ENCODE data around the gene KRT31. TPM values are rescaled to one million over a fixed set of nuclear protein-coding genes. Genes with fewer than 3 reads are reported as not detected.
"Not testable (repeated sequence)": the region's sequence is repeated elsewhere in the genome, so short reads cannot be mapped to it uniquely, and the experiment has no call there.

KRT31 gene
- polyA plus RNA-seq, 2 of the 4 experiments (the other 2 are of a cell fraction) = not detected

GRCh38 chr17:41429667-41430066 lies 32.3 kb upstream of the KRT31 start (continued):
- TF ChIP-seq HOXA7 (CRISPR knock-in tag; IDR thresholded peaks at IDR 0.05) (no peak), EP300 (IDR thresholded peaks at IDR 0.05) (no peak)

- DNase-seq (ENCODE audit: low read depth in 1 of 2, low spot score in 1 of 2) (no peak), FAIRE-seq (no peak), ATAC-seq (0 out of 6 replicates have a peak, but pooled peaks of 1 of the 2 experiments have one; percentile 59)
- Histone ChIP-seq H3K4me1 (no peaks in the 10 kb centered on the region), H3K9me3 (no peaks in the 10 kb centered on the region), H3K4me2 (no peak overlapping the region), H3K27ac (no peak overlapping the region), H3K4me3 (no peak overlapping the region)
- CTCF ChIA-PET = interaction anchor here (1.3 to 1.4 kb wide), 2 partner anchors 11 to 220 kb away, joined by 3 to 5 read pairs; no protein-coding TSS in a partner anchor
- 57% methylated on average over 4 of the region's 4 CpGs for WGBS (ENCODE audit: missing lambda C conversion rate)
- POLR2A ChIA-PET = no interaction called here
- TF ChIP-seq FOSL2 (IDR thresholded peaks at IDR 0.05) (no peak), FOSL2 (CRISPR knock-in tag; IDR thresholded peaks at IDR 0.05) (peak; percentile 39; the same call in 1 of the 2 replicates), TP53 (CRISPR knock-in tag; IDR thresholded peaks at IDR 0.05) (no peak)
- TF ChIP-seq, protein P1, sequence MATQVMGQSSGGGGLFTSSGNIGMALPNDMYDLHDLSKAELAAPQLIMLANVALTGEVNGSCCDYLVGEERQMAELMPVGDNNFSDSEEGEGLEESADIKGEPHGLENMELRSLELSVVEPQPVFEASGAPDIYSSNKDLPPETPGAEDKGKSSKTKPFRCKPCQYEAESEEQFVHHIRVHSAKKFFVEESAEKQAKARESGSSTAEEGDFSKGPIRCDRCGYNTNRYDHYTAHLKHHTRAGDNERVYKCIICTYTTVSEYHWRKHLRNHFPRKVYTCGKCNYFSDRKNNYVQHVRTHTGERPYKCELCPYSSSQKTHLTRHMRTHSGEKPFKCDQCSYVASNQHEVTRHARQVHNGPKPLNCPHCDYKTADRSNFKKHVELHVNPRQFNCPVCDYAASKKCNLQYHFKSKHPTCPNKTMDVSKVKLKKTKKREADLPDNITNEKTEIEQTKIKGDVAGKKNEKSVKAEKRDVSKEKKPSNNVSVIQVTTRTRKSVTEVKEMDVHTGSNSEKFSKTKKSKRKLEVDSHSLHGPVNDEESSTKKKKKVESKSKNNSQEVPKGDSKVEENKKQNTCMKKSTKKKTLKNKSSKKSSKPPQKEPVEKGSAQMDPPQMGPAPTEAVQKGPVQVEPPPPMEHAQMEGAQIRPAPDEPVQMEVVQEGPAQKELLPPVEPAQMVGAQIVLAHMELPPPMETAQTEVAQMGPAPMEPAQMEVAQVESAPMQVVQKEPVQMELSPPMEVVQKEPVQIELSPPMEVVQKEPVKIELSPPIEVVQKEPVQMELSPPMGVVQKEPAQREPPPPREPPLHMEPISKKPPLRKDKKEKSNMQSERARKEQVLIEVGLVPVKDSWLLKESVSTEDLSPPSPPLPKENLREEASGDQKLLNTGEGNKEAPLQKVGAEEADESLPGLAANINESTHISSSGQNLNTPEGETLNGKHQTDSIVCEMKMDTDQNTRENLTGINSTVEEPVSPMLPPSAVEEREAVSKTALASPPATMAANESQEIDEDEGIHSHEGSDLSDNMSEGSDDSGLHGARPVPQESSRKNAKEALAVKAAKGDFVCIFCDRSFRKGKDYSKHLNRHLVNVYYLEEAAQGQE (IDR thresholded peaks at IDR 0.05) = no peak
These were observed 31.3 kb upstream of the KRT31 start for GRCh38 chr17:41428591-41429291.

- TF ChIP-seq NPAS2 (CRISPR knock-in tag; IDR thresholded peaks at IDR 0.05; ENCODE audit: borderline replicate concordance) (no peak), RAD21 (conservative IDR thresholded peaks at IDR 0.05 in 1 of 2, IDR thresholded peaks at IDR 0.05 in 1 of 2) (no peak), CHD4 (IDR thresholded peaks at IDR 0.05; ENCODE audit: borderline replicate concordance) (no peak), POLR2A (IDR thresholded peaks at IDR 0.05; ENCODE audit: low read length) (no peak), RNF2 (IDR thresholded peaks at IDR 0.05; ENCODE audit: borderline replicate concordance, low read depth) (no peak), MYC (IDR thresholded peaks at IDR 0.05; ENCODE audit: borderline replicate concordance, low read length) (no peak), RCOR1 (IDR thresholded peaks at IDR 0.05; ENCODE audit: low read depth, low read length) (no peak), ZNF302 (CRISPR knock-in tag; IDR thresholded peaks at IDR 0.05) (no peak), NR3C1 (IDR thresholded peaks at IDR 0.05) (no peak), RARB (CRISPR knock-in tag; IDR thresholded peaks at IDR 0.05) (no peak), GATA3 (IDR thresholded peaks at IDR 0.05; ENCODE audit: borderline replicate concordance) (no peak), MAZ (IDR thresholded peaks at IDR 0.05; ENCODE audit: borderline replicate concordance, low read depth, low read length) (no peak), HOXB13 (CRISPR knock-in tag; IDR thresholded peaks at IDR 0.05; ENCODE audit: low read depth) (no peak), HDAC2 (IDR thresholded peaks at IDR 0.05) (no peak), FOSL2 (IDR thresholded peaks at IDR 0.05) (no peak), FOSL2 (CRISPR knock-in tag; IDR thresholded peaks at IDR 0.05) (no peak)
- TF ChIP-seq, protein P2, sequence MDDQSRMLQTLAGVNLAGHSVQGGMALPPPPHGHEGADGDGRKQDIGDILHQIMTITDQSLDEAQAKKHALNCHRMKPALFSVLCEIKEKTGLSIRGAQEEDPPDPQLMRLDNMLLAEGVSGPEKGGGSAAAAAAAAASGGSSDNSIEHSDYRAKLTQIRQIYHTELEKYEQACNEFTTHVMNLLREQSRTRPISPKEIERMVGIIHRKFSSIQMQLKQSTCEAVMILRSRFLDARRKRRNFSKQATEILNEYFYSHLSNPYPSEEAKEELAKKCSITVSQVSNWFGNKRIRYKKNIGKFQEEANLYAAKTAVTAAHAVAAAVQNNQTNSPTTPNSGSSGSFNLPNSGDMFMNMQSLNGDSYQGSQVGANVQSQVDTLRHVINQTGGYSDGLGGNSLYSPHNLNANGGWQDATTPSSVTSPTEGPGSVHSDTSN (IDR thresholded peaks at IDR 0.05) = no peak
- DNase-seq (ENCODE audit: low read depth in 1 of 2, low spot score in 1 of 2) (no peak), ATAC-seq (no peak), FAIRE-seq (no peak)
- Histone ChIP-seq H3K4me3 (no peak within 1 kb of the TSS), H3K4me2 (no peak within 1 kb of the TSS), H3K4me1 (0 out of 3 replicates have a peak, but pooled peaks cover 4% of the 10 kb centered on the region), H3K27ac (no peak within 1 kb of the TSS), H3K9me3 (no peaks in the 10 kb centered on the region)
- WGBS (ENCODE audit: missing lambda C conversion rate) = 74% methylated on average over 8 of the region's 13 CpGs
- ChIA-PET POLR2A (no interaction called here), CTCF (interaction anchor here (1.0 to 2.0 kb wide), 5 partner anchors 8 to 224 kb away, joined by 3 to 5 read pairs (median 4); no protein-coding TSS in a partner anchor)
These were observed 26.8 kb upstream of the KRT31 start, which contains the start of gene KRT37 for GRCh38 chr17:41424111-41424635. TSS of gene KRT37 (minus strand) at chr17:41424585. CDS start at chr17:41424523, 62 bp downstream.

- POLR2A ChIA-PET; H3K4me1 ChIP-seq; DNase-seq (ENCODE audit: low read depth in 1 of 2, low spot score in 1 of 2); H3K4me2 ChIP-seq; ATAC-seq; H3K9me3 ChIP-seq; FAIRE-seq; H3K4me3 ChIP-seq; H3K27ac ChIP-seq: not testable (repeated sequence)
- CTCF ChIA-PET = interaction anchor here (1.0 to 1.8 kb wide), 3 partner anchors 17 to 65 kb away, joined by 3 to 4 read pairs (median 3); no protein-coding TSS in a partner anchor
- 71% methylated on average over 9 of the region's 11 CpGs for WGBS (ENCODE audit: missing lambda C conversion rate)
These were observed 25.2 kb upstream of the KRT31 start for GRCh38 chr17:41422586-41422985.

All from A549 (cell line).